Prostate gland (tissue), 2 donors: ENCODE data around the gene PPP2R1A. TPM values are rescaled to one million over a fixed set of nuclear protein-coding genes. Genes with fewer than 3 reads are reported as not detected.

Experiments used
- DNase-seq: peaks from one replicate; pipeline ENCODE4 v3.0.0-alpha.2; 2019; ENCODE audit warnings: low spot score
- H3K27ac ChIP-seq, 2 donors: fragments of 200-600 bp; sonication (generic); 2 replicates each; pipeline ENCODE4 v1.5.1; 2017 to 2019
- H3K27me3 ChIP-seq: fragments of 200-600 bp; sonication (generic); replicated peaks from 2 replicates; pipeline ENCODE4 v1.5.1; 2019; ENCODE audit not compliant: insufficient read depth
- H3K36me3 ChIP-seq, 2 donors: fragments of 200-600 bp; sonication (generic); 1 replicate in 1 of 2; 2 replicates in 1 of 2; pipeline versions ENCODE4 v1.5.1 to v1.8.1; 2017 to 2019
- H3K4me1 ChIP-seq: fragments of 200-600 bp; sonication (generic); replicated peaks from 2 replicates; pipeline ENCODE4 v1.5.1; 2019
- H3K4me3 ChIP-seq, 2 donors: fragments of 200-600 bp; sonication (generic); 2 replicates each; pipeline ENCODE4 v1.5.1; 2017 to 2019
- H3K9me3 ChIP-seq: fragments of 200-600 bp; sonication (generic); 2 replicates; pipeline ENCODE4 v1.5.1; 2017
- POLR2A ChIP-seq: fragments of 450-650 bp; IDR thresholded peaks from one replicate; pipeline ENCODE4 v1.6.1; 2016; ENCODE audit warnings: antibody characterized with exemption, mild to moderate bottlenecking
- POLR2AphosphoS5 ChIP-seq: sonication (generic); formaldehyde crosslinking; IDR thresholded peaks from one replicate; pipeline ENCODE4 v1.6.1; 2017; ENCODE audit warnings: antibody characterized with exemption
- WGBS: methylation state at CpG from one replicate; pipeline ENCODE4 v1.1.5; 2018; 5-methylcytosine and 5-hydroxymethylcytosine counted together
- intact Hi-C: fragments of 100-400 bp; cut with DNase I; formaldehyde crosslinking; loops from one replicate; pipeline ENCODE4 v1.14.2; 2022
- total RNA-seq, 2 donors: library from RNA; depleted of rRNA; stranded (reverse); fragments of >200 nt; gene quantifications; one replicate each; pipeline ENCODE4 v1.1.0, GENCODE V29; 2016
- TF ChIP-seq, protein P1 (sequence below), 4 experiments: fragments of 200-600 bp in 2 of 4; fragments of 450-650 bp in 2 of 4; sonication (generic) in 2 of 4; IDR thresholded peaks; 1 replicate in 3 of 4; 2 replicates in 1 of 4; pipeline ENCODE4 v1.5.1; 2016 to 2019; ENCODE audit warnings: antibody characterized with exemption in 4 of 4, mild to moderate bottlenecking in 2 of 4, moderate library complexity in 2 of 4

PPP2R1A gene
- total RNA-seq, 2 donors from 2014 or later: 265 to 358 TPM

DNA sequence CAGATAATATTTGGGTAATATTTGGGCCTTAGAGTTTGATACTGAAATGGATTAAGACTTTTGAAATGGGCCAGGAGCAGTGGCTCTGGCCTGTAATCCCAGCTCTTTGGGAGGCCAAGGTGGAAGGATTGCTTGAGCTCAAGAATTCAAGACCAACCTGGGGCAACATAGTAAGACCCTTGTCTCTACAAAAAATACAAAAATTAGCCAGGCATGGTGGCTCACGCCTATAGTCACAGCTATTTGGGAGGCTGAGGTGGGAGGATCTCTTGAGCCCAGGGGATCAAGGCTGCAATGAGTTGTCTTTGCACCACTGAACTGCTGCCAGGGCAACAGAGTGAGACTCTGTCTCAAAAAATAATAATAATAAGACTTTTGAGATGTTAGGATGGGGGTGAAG is 17.5 kb upstream of the PPP2R1A start:
- Histone ChIP-seq H3K4me1 (no peaks in the 10 kb centered on the region), H3K36me3 (no peaks in the 10 kb centered on the region), H3K27ac (peak overlapping the region in 1 of 2 donors; percentile 86), H3K9me3 (no peaks in the 10 kb centered on the region), H3K27me3 (no peaks in the 10 kb centered on the region), H3K4me3 (no peak overlapping the region)
- intact Hi-C loops: no loop called here
- TF ChIP-seq POLR2A (no peak), POLR2AphosphoS5 (no peak)
- TF ChIP-seq, protein P1, sequence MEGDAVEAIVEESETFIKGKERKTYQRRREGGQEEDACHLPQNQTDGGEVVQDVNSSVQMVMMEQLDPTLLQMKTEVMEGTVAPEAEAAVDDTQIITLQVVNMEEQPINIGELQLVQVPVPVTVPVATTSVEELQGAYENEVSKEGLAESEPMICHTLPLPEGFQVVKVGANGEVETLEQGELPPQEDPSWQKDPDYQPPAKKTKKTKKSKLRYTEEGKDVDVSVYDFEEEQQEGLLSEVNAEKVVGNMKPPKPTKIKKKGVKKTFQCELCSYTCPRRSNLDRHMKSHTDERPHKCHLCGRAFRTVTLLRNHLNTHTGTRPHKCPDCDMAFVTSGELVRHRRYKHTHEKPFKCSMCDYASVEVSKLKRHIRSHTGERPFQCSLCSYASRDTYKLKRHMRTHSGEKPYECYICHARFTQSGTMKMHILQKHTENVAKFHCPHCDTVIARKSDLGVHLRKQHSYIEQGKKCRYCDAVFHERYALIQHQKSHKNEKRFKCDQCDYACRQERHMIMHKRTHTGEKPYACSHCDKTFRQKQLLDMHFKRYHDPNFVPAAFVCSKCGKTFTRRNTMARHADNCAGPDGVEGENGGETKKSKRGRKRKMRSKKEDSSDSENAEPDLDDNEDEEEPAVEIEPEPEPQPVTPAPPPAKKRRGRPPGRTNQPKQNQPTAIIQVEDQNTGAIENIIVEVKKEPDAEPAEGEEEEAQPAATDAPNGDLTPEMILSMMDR (IDR thresholded peaks at IDR 0.05): no peak
- 100% methylated on average over 1 of the region's 1 CpG for WGBS
- DNase-seq: no peak

DNA sequence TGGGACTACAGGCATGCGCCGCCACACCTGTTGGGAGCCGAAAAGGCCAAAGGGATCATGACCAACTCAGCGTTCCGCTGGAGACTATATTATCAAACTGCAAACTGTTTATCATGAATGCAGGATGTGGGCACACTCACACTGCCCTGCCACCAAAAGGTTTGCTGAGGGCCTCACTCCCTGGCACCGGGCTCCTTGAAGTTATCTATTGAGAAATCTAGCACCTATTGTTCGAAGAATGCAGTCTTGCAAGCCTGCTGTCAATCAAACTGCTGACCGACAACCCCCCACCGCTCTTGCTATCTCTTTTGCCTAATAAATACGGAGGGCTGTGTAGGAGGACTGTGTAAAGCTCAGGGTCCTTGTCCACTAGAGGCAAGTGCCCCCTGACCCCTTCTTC is 13.3 kb upstream of the PPP2R1A start:
- no peaks in the 10 kb centered on the region for H3K4me1 ChIP-seq
- H3K27me3 ChIP-seq: no peaks in the 10 kb centered on the region
- intact Hi-C loops: no loop called here
- 64% methylated on average over 10 of the region's 10 CpGs for WGBS
- H3K36me3 ChIP-seq: no peaks in the 10 kb centered on the region
- no peak overlapping the region for H3K27ac ChIP-seq
- no peak overlapping the region for H3K4me3 ChIP-seq
- no peak for DNase-seq
- H3K9me3 ChIP-seq: no peaks in the 10 kb centered on the region
- TF ChIP-seq POLR2A (no peak), POLR2AphosphoS5 (no peak)
- TF ChIP-seq, protein P1 (IDR thresholded peaks at IDR 0.05): no peak

DNA sequence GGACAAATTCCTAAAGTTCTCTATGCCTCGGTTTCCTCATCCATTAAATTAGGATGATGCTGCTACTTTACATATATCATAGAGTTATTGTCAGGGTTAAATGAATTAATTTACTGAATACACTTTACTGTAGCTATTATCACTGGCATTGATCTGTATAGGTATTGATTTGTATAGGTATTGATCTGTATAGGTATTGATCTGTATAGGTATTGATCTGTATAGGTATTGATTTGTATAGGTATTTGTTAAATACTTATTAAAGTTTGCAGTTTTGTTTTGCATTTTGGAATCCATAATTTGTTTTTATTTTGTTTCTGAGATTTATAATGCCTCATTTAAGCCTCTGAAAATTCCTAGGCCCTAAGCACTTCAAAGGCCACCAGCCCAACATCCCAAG is 2.4 kb upstream of the PPP2R1A start:
- Histone ChIP-seq H3K9me3 (no peaks in the 10 kb centered on the region), H3K4me1 (peaks cover 3% of the 10 kb centered on the region), H3K36me3 (no peaks in the 10 kb centered on the region), H3K27me3 (no peaks in the 10 kb centered on the region), H3K4me3 (no peak overlapping the region), H3K27ac (no peak overlapping the region)
- no peak for DNase-seq
- intact Hi-C loops: no loop called here
- no peak for TF ChIP-seq POLR2AphosphoS5
- TF ChIP-seq, protein P1 (IDR thresholded peaks at IDR 0.05): no peak
- TF ChIP-seq POLR2A: no peak
- WGBS: 96% methylated on average over 1 of the region's 1 CpG

DNA sequence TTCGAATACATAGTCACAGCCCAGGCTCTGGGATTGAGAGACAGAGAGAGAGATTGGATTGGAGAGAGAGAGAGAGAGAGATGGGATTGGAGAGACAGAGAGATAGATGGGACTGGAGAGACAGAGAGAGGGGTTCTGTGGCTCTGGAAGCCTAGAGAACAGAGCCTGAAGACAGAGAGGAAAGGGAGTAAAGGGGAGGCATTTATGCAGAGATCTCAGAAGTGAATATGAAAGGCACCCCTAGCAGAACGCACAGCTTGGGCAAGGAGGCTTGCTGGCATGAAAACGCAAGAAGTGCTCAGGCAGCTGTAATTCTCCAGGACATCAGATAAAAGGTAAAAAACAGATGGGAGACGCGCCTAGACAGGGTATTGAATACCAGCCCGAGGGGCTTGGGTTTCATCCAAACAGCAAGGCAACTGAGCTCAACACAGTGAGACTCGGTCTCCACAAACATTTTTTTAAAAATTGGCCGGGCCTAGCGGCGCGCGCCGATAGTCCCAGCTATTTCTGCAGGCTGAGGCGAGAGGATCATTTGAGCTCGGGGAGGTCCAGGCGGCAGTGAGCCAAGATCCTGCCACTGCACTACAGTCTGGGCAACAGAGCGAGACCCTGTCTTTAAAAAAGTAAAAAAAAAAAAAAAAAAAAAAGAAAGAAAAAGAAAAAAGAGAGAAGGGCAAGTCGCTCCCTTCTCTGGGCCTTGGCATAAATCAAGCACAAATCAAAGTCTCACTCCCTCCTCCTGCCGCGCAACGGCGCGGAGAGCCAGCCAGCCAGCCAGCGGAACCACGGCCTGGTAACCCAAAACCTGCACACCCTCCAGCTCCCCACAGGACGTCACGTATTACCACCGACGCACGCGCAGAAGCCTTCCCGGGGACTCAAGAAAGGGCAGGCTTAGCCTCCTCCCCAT is 774 bp upstream of the PPP2R1A start:
- intact Hi-C loops: no loop called here
- TF ChIP-seq, protein P1 (IDR thresholded peaks at IDR 0.05): peak in 1 of 4 experiments; percentile 20
- TF ChIP-seq POLR2A (peak; percentile 86), POLR2AphosphoS5 (peak; percentile 93)
- H3K27ac ChIP-seq: peak overlapping the region; percentile 84 to 98
- DNase-seq: peak; percentile 70
- H3K9me3 ChIP-seq: no peaks in the 10 kb centered on the region
- H3K27me3 ChIP-seq: no peaks in the 10 kb centered on the region
- WGBS: 1% methylated on average over 32 of the region's 32 CpGs
- H3K4me3 ChIP-seq: peak overlapping the region; percentile 34 to 36
- H3K4me1 ChIP-seq: peaks cover 6% of the 10 kb centered on the region
- no peaks in the 10 kb centered on the region for H3K36me3 ChIP-seq
